Mesenteric fat pad (tissue), 1 donor: Measurements from ENCODE around the gene PAPOLA. TPM values are rescaled to one million over a fixed set of nuclear protein-coding genes. Genes with fewer than 3 reads are reported as not detected.

Source experiments
- total RNA-seq: library from RNA; stranded (reverse); fragmentation: NEBNext Ultra II Directional; extraction: Animal tissue kit (Norgen Biotek cat#: 25700); gene quantifications from one replicate; pipeline ENCODE4 v1.2.1, GENCODE V29; 2021
- donor health status: DM: yes; HTN: yes; CAD: no.

PAPOLA gene
- total RNA-seq, 1 donor from 2014 or later = 137 TPM

Other genes starting within 250 kb of the PAPOLA start
- 0.71 TPM for gene BDKRB1, start 246.2 kb upstream of the PAPOLA start, total RNA-seq
- gene ATG2B, start 139.0 kb upstream of the PAPOLA start, total RNA-seq = 21.3 TPM
- 16.4 TPM for gene GSKIP, start 138.9 kb upstream of the PAPOLA start, total RNA-seq
- 0.87 TPM for gene AK7, start 110.3 kb upstream of the PAPOLA start, total RNA-seq